Measurements from ENCODE around the gene MT1X. TPM values are rescaled to one million over a fixed set of nuclear protein-coding genes. Genes with fewer than 3 reads are reported as not detected.

MT1X gene
- total and polyA plus RNA-seq, 2 experiments from 2014 or later = 293 to 942 TPM

GRCh38 chr16:56645838-56646237, 36.4 kb upstream of the MT1X start (continued):
- TF ChIP-seq ZNF462 (CRISPR knock-in tag; IDR thresholded peaks at IDR 0.05) (no peak), JUNB (IDR thresholded peaks at IDR 0.05; ENCODE audit: unreplicated experiment) (no peak), ZNF331 (CRISPR knock-in tag; IDR thresholded peaks at IDR 0.05; ENCODE audit: low read depth) (no peak), EZH2 (IDR thresholded peaks at IDR 0.05; ENCODE audit: low read depth, unreplicated experiment) (no peak), EZH2phosphoT487 (IDR thresholded peaks at IDR 0.05; ENCODE audit: unreplicated experiment) (no peak), ZNF114 (CRISPR knock-in tag; IDR thresholded peaks at IDR 0.05) (no peak), NANOG (IDR thresholded peaks at IDR 0.05; ENCODE audit: borderline replicate concordance) (no peak), POLR2AphosphoS5 (IDR thresholded peaks at IDR 0.05; ENCODE audit: low read depth) (no peak), CTCF (conservative IDR thresholded peaks at IDR 0.05; ENCODE audit: low read depth in 2 of 2) (no peak)
